ENCODE measurements around the gene SYTL2.

DNA sequence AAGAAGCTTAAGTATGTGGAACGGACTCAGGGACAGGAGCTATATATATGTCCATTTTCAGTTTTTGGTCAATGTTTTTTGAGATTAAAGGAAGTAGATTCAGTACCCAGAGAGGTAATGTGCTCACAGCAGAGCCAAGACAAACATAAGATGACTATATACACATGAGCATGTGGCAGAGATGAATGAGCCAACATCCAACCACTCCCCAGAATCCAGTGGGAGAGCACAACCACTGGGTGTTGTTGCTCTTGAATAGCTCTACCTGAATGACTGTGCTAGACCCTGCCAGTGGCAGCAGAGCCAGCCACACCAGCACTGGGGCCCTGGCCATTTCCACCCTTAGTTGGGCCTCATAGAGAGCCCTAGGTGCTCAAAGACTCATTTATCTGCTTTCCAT lies 10.7 kb upstream of the SYTL2 start:
- TF ChIP-seq, protein P1, sequence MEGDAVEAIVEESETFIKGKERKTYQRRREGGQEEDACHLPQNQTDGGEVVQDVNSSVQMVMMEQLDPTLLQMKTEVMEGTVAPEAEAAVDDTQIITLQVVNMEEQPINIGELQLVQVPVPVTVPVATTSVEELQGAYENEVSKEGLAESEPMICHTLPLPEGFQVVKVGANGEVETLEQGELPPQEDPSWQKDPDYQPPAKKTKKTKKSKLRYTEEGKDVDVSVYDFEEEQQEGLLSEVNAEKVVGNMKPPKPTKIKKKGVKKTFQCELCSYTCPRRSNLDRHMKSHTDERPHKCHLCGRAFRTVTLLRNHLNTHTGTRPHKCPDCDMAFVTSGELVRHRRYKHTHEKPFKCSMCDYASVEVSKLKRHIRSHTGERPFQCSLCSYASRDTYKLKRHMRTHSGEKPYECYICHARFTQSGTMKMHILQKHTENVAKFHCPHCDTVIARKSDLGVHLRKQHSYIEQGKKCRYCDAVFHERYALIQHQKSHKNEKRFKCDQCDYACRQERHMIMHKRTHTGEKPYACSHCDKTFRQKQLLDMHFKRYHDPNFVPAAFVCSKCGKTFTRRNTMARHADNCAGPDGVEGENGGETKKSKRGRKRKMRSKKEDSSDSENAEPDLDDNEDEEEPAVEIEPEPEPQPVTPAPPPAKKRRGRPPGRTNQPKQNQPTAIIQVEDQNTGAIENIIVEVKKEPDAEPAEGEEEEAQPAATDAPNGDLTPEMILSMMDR (IDR thresholded peaks at IDR 0.05), result no peak
- no peak for TF ChIP-seq POLR2A (IDR thresholded peaks at IDR 0.05)

Data from vagina (tissue), 2 donors.